SKM-1 treated with dmso at 0.1 percent for 144 hours (cell line): ENCODE results near the gene ARMC5.
"Not testable (repeated sequence)": the region's sequence is repeated elsewhere in the genome, so short reads cannot be mapped to it uniquely, and the experiment has no call there.

Experiments used
- DNase-seq: peaks from one replicate; lab custom pipeline; 2025; ENCODE audit not compliant: unreplicated experiment; lab: John Stamatoyannopoulos, UW

ARMC5 gene

GRCh38 chr16:31476303-31477219 is 17.3 kb downstream of the ARMC5 start:
- no peak for DNase-seq

- DNase-seq, result no peak
These were observed 18.2 kb downstream of the ARMC5 start for GRCh38 chr16:31477220-31478216.

- DNase-seq, result no peak
These were observed 19.7 kb downstream of the ARMC5 start for GRCh38 chr16:31478956-31479355.

DNA sequence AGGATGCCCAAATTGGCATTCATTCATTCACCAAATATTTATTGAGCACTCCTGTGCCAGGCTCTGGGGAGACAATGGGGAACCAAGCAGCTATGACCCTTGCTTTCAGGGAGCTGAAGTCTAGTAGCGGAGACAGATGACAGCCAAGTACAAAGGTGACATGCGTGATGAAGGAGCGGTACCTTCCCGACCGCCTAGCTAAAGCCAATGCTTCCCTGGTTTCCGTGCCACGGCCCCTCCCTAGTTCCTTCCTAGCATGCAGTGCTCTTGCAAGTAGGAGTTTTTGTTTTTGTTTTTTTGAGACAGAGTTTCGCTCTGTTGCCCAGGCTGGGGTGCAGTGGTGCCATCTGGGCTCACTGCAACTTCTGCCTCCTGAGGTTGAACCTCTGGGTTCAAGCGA is 20.4 kb downstream of the ARMC5 start:
- no peak for DNase-seq

DNA sequence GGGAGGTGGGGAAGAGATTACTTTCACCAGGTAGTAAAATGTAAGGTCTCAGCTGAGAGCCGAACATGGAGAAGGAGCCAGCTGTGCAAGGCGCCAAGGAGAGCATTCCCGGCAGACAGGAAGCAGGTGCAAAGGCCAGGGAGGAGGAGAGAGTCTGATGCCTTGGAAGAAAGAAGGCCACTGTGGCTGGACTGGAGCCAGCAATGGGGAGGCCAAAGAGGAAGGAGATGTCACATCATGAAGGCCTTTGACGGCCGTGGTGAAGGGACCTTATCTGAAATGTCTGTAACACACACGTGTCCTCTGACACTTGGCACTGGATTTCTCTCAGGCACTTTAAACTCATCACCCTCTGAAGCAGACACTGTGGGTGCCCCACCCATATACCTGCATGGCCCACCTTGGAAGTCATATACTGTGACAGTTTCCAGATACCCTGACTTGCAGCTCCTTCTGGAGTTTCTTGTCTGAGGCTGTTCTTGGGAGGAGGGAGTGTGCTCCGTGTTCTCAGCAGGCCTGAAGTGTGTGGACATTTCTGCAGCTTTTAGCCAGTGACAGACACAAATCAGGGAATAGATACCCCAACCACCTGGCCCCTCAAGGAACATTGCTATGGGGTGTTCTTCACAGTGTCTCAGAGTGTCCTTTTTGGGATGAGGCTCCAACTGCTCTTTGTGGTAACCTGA is 21.7 kb downstream of the ARMC5 start:
- DNase-seq, result no peak

DNA sequence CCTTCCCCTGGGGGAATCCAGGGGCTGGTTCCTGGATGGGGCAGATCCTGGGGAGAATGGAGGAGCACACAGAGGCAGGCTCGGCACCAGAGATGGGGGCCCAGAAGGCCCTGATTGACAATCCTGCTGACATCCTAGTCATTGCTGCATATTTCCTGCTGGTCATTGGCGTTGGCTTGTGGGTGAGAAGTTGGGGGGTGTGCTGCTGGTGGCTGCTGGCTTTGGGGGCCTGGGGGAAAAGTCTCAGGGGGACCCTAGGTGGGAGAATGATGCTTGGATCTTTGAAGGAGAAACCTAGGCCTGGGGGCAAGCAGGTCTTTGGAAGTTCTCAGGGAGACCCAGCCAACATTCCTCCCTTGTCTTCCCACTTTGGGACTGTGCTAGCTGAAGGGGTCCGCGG is 23.8 kb downstream of the ARMC5 start, which contains the start of gene SLC5A2:
Gene SLC5A2, plus strand, starts transcription at position 43 of the 400 bp plus-strand sequence. Its CDS starts 14 bp downstream, at position 57.
- no peak for DNase-seq

DNA sequence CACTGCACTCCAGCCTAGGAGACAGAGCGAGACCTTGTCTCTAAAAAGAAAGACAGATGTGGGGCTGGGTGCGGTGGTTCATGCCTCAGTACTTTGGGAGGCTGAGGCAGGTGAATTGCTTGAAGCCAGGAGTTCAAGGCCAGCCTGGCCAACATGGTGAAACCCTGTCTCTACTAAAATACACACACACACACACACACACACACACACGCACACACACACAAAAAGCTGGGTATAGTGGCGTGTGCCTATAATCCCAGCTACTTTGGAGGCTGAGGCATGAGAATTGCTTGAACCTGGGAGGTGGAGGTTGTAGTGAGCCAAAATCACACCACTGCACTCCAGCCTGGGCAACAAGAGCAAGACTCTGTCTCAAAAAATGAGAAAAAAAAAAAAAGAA is 24.7 kb downstream of the ARMC5 start:
- not testable (repeated sequence) for DNase-seq

- no peak for DNase-seq
These were observed 25.3 kb downstream of the ARMC5 start for GRCh38 chr16:31484491-31485171.

GRCh38 chr16:31485571-31485970 is 26.3 kb downstream of the ARMC5 start:
- DNase-seq, result no peak

GRCh38 chr16:31486045-31486444 is 26.7 kb downstream of the ARMC5 start:
- no peak for DNase-seq

DNA sequence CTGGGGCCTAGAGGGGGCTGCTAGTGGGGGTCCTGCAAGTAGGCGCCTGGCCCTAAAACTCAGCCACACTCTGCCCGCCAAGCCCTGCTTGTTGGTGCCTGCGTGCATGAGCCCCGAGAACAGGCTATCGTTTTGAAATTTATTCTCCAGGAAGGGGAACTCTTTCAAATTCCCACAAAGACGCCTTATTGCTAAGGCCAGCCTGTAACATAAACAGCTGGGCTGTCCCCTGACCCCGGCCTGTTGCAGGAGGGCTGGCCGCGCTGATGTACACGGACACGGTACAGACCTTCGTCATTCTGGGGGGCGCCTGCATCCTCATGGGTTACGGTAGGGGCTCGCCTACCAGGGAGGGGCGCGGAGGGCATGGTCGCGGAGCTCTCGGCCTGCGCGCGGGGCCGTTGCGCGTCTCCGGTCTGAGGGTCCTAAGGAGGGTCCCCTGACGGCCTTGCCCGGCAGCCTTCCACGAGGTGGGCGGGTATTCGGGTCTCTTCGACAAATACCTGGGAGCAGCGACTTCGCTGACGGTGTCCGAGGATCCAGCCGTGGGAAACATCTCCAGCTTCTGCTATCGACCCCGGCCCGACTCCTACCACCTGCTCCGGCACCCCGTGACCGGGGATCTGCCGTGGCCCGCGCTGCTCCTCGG is 27.9 kb downstream of the ARMC5 start:
- no peak for DNase-seq

- DNase-seq, result no peak
These were observed 28.6 kb downstream of the ARMC5 start for GRCh38 chr16:31487720-31488467.

DNA sequence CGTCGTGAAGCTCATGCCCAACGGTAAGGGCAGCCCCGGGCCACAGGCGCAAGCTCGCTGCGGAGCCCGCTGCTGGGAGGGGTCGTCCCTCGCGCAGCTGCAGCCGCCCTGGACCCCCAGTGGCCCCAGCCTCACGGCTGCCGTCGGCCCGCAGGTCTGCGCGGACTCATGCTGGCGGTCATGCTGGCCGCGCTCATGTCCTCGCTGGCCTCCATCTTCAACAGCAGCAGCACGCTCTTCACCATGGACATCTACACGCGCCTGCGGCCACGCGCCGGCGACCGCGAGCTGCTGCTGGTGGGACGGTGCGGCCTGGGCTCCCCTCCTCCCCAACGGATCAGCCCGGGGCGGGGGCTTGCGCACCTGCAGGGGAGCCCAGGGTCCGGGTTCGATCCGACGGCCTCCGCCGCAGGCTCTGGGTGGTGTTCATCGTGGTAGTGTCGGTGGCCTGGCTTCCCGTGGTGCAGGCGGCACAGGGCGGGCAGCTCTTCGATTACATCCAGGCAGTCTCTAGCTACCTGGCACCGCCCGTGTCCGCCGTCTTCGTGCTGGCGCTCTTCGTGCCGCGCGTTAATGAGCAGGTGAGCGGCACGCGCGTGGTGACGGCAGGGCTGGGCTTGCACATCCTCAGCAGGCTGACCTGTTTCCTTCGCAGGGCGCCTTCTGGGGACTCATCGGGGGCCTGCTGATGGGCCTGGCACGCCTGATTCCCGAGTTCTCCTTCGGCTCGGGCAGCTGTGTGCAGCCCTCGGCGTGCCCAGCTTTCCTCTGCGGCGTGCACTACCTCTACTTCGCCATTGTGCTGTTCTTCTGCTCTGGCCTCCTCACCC is 29.4 kb downstream of the ARMC5 start:
- DNase-seq, result no peak

GRCh38 chr16:31489298-31489564 is 29.9 kb downstream of the ARMC5 start:
- DNase-seq, result no peak

GRCh38 chr16:31489616-31490584 is 30.6 kb downstream of the ARMC5 start:
- DNase-seq, result no peak

- no peak for DNase-seq
These were observed 32.6 kb downstream of the ARMC5 start for GRCh38 chr16:31491778-31492418.
